HepG2 (cell line): ENCODE data around the gene HTRA2. TPM values are rescaled to one million over a fixed set of nuclear protein-coding genes. Genes with fewer than 3 reads are reported as not detected.
A peak's percentile ranks its signal among the peaks of the same experiment; 100 is the strongest.

ENCODE experiments used
- GABPA ChIP-seq, 2 experiments: IDR thresholded peaks; 2 replicates each; pipeline ENCODE4 v1.6.1; 2011 to 2016; ENCODE audit warnings: low read depth in 2 of 2, low read length in 1 of 2, missing biosample characterization in 1 of 2, missing genetic modification characterization in 1 of 2
- KLF13 ChIP-seq: sonication (generic); formaldehyde crosslinking; IDR thresholded peaks from 2 replicates; pipeline ENCODE4 v1.4.0; 2020; ENCODE audit warnings: mild to moderate bottlenecking, missing genetic modification reagents
- NR2F1 ChIP-seq, 2 experiments: fragments of 450-650 bp in 1 of 2; formaldehyde crosslinking in 1 of 2; IDR thresholded peaks; 2 replicates each; pipeline versions ENCODE4 v1.5.0 to v1.6.1; 2016 to 2020; ENCODE audit warnings: mild to moderate bottlenecking in 1 of 2, missing compliant biosample characterization in 1 of 2, missing genetic modification reagents in 1 of 2, moderate library complexity in 1 of 2
- POLR2G ChIP-seq: fragments of 200-400 bp; formaldehyde crosslinking; IDR thresholded peaks from 2 replicates; pipeline ENCODE4 v1.6.1; 2018; ENCODE audit warnings: mild to moderate bottlenecking, low read depth, low read length, moderate library complexity
- ZBTB20 ChIP-seq: sonication (generic); formaldehyde crosslinking; IDR thresholded peaks from 2 replicates; pipeline ENCODE4 v1.8.1; 2023; ENCODE audit warnings: missing genetic modification reagents, low read depth, mild to moderate bottlenecking, borderline replicate concordance
- ZNF143 ChIP-seq: sonication (generic); formaldehyde crosslinking; IDR thresholded peaks from 2 replicates; pipeline ENCODE4 v1.4.0; 2020; ENCODE audit warnings: missing genetic modification reagents
- ZNF501 ChIP-seq: sonication (generic); formaldehyde crosslinking; IDR thresholded peaks from 2 replicates; pipeline ENCODE4 v1.5.1; 2020; ENCODE audit warnings: mild to moderate bottlenecking, moderate library complexity, missing genetic modification reagents
- ZNF768 ChIP-seq: sonication (generic); formaldehyde crosslinking; IDR thresholded peaks from 2 replicates; pipeline ENCODE4 v1.4.0; 2020; ENCODE audit warnings: missing genetic modification reagents
- polyA plus RNA-seq, 8 experiments: library from polyadenylated mRNA; depleted of rRNA in 3 of 8; stranded (reverse) in 7 of 8; unstranded in 1 of 8; fragments of >200 nt; fragmentation: Illumina TruSeq in 4 of 8; extraction: Trizol in 4 of 8; gene quantifications; 2 replicates each; pipeline versions ENCODE4 v1.2.1 to v1.2.3, GENCODE V29; 2011 to 2016; ENCODE audit warnings: low read depth in 4 of 8, missing spikeins in 1 of 8, mixed read lengths in 1 of 8; ENCODE audit not compliant: insufficient read depth in 1 of 8
- total RNA-seq, 5 experiments: library from RNA; depleted of rRNA; stranded (reverse); fragments of >200 nt; fragmentation: Illumina TruSeq; extraction: Trizol; gene quantifications; 2 replicates each; pipeline ENCODE4 v1.2.3, GENCODE V29; 2016; ENCODE audit warnings: low read depth in 1 of 5
- TF ChIP-seq, protein P1 (sequence below), 2 experiments: fragments of 450-650 bp in 1 of 2; sonication (generic) in 1 of 2; formaldehyde crosslinking in 1 of 2; IDR thresholded peaks; 2 replicates each; pipeline versions ENCODE4 v1.6.1 to v1.8.0; 2016 to 2022; ENCODE audit warnings: antibody characterized with exemption in 1 of 2, mild to moderate bottlenecking in 1 of 2, missing genetic modification reagents in 1 of 2
- TF ChIP-seq, protein P2 (sequence below): sonication (generic); formaldehyde crosslinking; IDR thresholded peaks from 2 replicates; pipeline ENCODE4 v1.4.0; 2020; ENCODE audit warnings: missing genetic modification reagents
- TF ChIP-seq, protein P3 (sequence below): sonication (generic); formaldehyde crosslinking; IDR thresholded peaks from 2 replicates; pipeline ENCODE4 v1.5.1; 2020; ENCODE audit warnings: missing genetic modification reagents, mild to moderate bottlenecking, borderline replicate concordance
- TF ChIP-seq, protein P4 (sequence below): sonication (generic); formaldehyde crosslinking; IDR thresholded peaks from 2 replicates; pipeline ENCODE4 v1.5.0; 2020; ENCODE audit warnings: mild to moderate bottlenecking, missing genetic modification reagents

Gene HTRA2
- total and polyA plus RNA-seq, 2 of the 13 experiments (the other 11 are each of a cell fraction or from before 2014, with no cell fraction given), result 47.7 to 50.3 TPM

DNA sequence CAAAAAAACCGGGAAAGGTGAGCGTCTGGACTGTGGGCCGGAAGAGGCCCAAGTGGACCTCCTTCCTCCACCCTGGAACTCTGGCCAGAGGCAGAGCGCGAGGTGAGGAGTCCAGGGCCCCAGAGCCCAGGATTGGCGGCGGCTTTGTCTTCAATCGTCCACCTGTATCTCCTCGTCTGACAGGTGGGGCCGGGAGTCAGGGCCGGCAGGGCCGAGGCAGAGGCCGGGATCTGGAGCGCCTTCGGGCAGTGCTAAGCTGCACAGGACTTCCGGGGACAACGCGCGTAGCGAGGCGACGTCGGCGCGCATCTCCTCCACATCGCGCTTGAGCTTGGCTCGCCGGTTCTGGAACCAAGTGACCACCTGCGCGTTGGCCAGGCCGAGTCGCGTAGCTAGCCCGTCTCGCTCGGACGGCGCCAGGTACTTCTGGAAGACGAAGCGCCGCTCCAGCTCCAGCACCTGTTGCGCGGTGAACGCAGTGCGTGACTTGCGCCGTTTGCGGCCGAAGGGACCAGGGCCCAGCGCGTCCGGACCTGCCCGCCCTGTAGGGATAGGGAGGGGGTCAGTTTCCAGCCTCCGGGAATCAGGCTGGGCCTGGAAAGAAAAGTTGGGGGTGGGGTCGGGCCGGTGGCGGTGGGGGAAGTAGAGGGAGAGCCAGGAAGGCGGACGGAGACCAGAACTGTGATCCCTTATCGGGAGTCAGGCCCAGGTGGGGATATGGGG is 31.8 kb upstream of the HTRA2 start (continued):
- TF ChIP-seq, protein P1, sequence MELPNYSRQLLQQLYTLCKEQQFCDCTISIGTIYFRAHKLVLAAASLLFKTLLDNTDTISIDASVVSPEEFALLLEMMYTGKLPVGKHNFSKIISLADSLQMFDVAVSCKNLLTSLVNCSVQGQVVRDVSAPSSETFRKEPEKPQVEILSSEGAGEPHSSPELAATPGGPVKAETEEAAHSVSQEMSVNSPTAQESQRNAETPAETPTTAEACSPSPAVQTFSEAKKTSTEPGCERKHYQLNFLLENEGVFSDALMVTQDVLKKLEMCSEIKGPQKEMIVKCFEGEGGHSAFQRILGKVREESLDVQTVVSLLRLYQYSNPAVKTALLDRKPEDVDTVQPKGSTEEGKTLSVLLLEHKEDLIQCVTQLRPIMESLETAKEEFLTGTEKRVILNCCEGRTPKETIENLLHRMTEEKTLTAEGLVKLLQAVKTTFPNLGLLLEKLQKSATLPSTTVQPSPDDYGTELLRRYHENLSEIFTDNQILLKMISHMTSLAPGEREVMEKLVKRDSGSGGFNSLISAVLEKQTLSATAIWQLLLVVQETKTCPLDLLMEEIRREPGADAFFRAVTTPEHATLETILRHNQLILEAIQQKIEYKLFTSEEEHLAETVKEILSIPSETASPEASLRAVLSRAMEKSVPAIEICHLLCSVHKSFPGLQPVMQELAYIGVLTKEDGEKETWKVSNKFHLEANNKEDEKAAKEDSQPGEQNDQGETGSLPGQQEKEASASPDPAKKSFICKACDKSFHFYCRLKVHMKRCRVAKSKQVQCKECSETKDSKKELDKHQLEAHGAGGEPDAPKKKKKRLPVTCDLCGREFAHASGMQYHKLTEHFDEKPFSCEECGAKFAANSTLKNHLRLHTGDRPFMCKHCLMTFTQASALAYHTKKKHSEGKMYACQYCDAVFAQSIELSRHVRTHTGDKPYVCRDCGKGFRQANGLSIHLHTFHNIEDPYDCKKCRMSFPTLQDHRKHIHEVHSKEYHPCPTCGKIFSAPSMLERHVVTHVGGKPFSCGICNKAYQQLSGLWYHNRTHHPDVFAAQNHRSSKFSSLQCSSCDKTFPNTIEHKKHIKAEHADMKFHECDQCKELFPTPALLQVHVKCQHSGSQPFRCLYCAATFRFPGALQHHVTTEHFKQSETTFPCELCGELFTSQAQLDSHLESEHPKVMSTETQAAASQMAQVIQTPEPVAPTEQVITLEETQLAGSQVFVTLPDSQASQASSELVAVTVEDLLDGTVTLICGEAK (IDR thresholded peaks at IDR 0.05), result no peak
- TF ChIP-seq, protein P1 (CRISPR knock-in tag; IDR thresholded peaks at IDR 0.05), result peak; percentile 30; the same call in 1 of the 2 replicates
- TF ChIP-seq, protein P2, sequence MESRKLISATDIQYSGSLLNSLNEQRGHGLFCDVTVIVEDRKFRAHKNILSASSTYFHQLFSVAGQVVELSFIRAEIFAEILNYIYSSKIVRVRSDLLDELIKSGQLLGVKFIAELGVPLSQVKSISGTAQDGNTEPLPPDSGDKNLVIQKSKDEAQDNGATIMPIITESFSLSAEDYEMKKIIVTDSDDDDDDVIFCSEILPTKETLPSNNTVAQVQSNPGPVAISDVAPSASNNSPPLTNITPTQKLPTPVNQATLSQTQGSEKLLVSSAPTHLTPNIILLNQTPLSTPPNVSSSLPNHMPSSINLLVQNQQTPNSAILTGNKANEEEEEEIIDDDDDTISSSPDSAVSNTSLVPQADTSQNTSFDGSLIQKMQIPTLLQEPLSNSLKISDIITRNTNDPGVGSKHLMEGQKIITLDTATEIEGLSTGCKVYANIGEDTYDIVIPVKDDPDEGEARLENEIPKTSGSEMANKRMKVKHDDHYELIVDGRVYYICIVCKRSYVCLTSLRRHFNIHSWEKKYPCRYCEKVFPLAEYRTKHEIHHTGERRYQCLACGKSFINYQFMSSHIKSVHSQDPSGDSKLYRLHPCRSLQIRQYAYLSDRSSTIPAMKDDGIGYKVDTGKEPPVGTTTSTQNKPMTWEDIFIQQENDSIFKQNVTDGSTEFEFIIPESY (CRISPR knock-in tag), result peak; percentile 74; the same call in 1 of the 2 replicates
- TF ChIP-seq GABPA (IDR thresholded peaks at IDR 0.05; ENCODE audit: low read depth, low read length), result no peak
- TF ChIP-seq GABPA (CRISPR knock-in tag; IDR thresholded peaks at IDR 0.05; ENCODE audit: low read depth), result peak; percentile 41
- TF ChIP-seq, protein P3, sequence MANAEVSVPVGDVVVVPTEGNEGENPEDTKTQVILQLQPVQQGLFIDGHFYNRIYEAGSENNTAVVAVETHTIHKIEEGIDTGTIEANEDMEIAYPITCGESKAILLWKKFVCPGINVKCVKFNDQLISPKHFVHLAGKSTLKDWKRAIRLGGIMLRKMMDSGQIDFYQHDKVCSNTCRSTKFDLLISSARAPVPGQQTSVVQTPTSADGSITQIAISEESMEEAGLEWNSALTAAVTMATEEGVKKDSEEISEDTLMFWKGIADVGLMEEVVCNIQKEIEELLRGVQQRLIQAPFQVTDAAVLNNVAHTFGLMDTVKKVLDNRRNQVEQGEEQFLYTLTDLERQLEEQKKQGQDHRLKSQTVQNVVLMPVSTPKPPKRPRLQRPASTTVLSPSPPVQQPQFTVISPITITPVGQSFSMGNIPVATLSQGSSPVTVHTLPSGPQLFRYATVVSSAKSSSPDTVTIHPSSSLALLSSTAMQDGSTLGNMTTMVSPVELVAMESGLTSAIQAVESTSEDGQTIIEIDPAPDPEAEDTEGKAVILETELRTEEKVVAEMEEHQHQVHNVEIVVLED (CRISPR knock-in tag), result peak; percentile 34; the same call in 1 of the 2 replicates
- TF ChIP-seq ZNF768 (CRISPR knock-in tag), result peak; percentile 52; the same call in 1 of the 2 replicates
- no peak for TF ChIP-seq ZNF143 (CRISPR knock-in tag)
- TF ChIP-seq NR2F1 (CRISPR knock-in tag; IDR thresholded peaks at IDR 0.05), result no peak
- peak; percentile 10; the same call in 1 of the 2 replicates for TF ChIP-seq ZNF501 (CRISPR knock-in tag)
- TF ChIP-seq ZBTB20 (CRISPR knock-in tag), result 0 out of 2 replicates have a peak, but pooled peaks have one; percentile 17
- TF ChIP-seq POLR2G, result peak; percentile 20; the same call in 1 of the 2 replicates
- TF ChIP-seq, protein P4, sequence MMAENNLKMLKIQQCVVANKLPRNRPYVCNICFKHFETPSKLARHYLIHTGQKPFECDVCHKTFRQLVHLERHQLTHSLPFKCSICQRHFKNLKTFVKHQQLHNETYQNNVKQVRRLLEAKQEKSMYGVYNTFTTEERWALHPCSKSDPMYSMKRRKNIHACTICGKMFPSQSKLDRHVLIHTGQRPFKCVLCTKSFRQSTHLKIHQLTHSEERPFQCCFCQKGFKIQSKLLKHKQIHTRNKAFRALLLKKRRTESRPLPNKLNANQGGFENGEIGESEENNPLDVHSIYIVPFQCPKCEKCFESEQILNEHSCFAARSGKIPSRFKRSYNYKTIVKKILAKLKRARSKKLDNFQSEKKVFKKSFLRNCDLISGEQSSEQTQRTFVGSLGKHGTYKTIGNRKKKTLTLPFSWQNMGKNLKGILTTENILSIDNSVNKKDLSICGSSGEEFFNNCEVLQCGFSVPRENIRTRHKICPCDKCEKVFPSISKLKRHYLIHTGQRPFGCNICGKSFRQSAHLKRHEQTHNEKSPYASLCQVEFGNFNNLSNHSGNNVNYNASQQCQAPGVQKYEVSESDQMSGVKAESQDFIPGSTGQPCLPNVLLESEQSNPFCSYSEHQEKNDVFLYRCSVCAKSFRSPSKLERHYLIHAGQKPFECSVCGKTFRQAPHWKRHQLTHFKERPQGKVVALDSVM (CRISPR knock-in tag), result peak; percentile 16; the same call in 1 of the 2 replicates
- no peak for TF ChIP-seq KLF13 (CRISPR knock-in tag)
